Pancreas (tissue), 10 donors: ENCODE data around the gene KLHL1. TPM values are rescaled to one million over a fixed set of nuclear protein-coding genes. Genes with fewer than 3 reads are reported as not detected.
A peak's percentile ranks its signal among the peaks of the same experiment; 100 is the strongest.
"Not testable (repeated sequence)": the region's sequence is repeated elsewhere in the genome, so short reads cannot be mapped to it uniquely, and the experiment has no call there.

Experiments used
- ATAC-seq, 4 donors: fragments of 200-7000 bp; cut with Tn5 transposase; one replicate each; pipeline versions ENCODE4 v1.8.0 to v1.9.1; 2020; ENCODE audit warnings: mild to moderate bottlenecking in 4 of 4, moderate library complexity in 4 of 4
- DNase-seq, 6 donors: peaks; one replicate each; pipeline ENCODE4 v3.0.0-alpha.2; 2020
- FAIRE-seq: peaks from 2 replicates; lab custom pipeline; 2012; peaks lifted over from hg19 to GRCh38; lab: Jason Lieb, UNC
- H3K27ac ChIP-seq, 4 donors: fragments of 200-600 bp; sonication (generic); 1 replicate in 3 of 4; 2 replicates in 1 of 4; pipeline versions ENCODE4 v1.5.0 to v1.8.0; 2020
- H3K27me3 ChIP-seq, 4 donors: fragments of 200-600 bp; one replicate each; pipeline ENCODE4 v1.8.0; 2021
- H3K36me3 ChIP-seq, 3 donors: fragments of 200-600 bp; sonication (generic) in 1 of 3; one replicate each; pipeline versions ENCODE4 v1.5.0 to v1.8.0; 2020 to 2021
- H3K4me1 ChIP-seq, 3 donors: fragments of 200-600 bp; one replicate each; pipeline ENCODE4 v1.8.0; 2021
- H3K4me3 ChIP-seq, 4 donors: fragments of 200-600 bp; sonication (generic) in 2 of 4; one replicate each; pipeline versions ENCODE4 v1.5.0 to v1.8.0; 2020 to 2021
- H3K9me3 ChIP-seq, 4 donors: fragments of 200-600 bp; one replicate each; pipeline ENCODE4 v1.8.0; 2021
- WGBS, 2 donors: extraction: QIAGEN DNeasy Blood & Tissue Kit; methylation state at CpG; one replicate each; pipeline ENCODE4 v1.1.7; 2013; 5-methylcytosine and 5-hydroxymethylcytosine counted together
- intact Hi-C, 3 donors: fragments of 100-400 bp; cut with DNase I; formaldehyde crosslinking; loops; one replicate each; pipeline versions ENCODE4 v1.11.1 to v1.14.2; 2022
- polyA plus RNA-seq, 2 donors: library from polyadenylated mRNA; stranded (reverse); fragments of 200-250 nt; gene quantifications; one replicate each; pipeline ENCODE4 v1.2.3, GENCODE V29; 2013
- total RNA-seq, 6 donors: library from RNA; stranded (reverse); fragmentation: NEBNext Ultra II Directional in 4 of 6; extraction: Animal tissue kit (Norgen Biotek cat#: 25700) in 4 of 6; gene quantifications; one replicate each; pipeline versions ENCODE4 v1.2.1 to v1.2.4, GENCODE V29; 2021 to 2023
- TF ChIP-seq, protein P1 (sequence below), 4 donors: fragments of 200-600 bp; sonication (generic) in 3 of 4; IDR thresholded peaks; one replicate each; pipeline versions ENCODE4 v1.5.0 to v1.8.0; 2021; ENCODE audit warnings: antibody characterized with exemption in 4 of 4
- donor health status: healthy with polysubstance abuse.
- donor health status: DM: no; HTN: no; CAD: no; lungs with moderate emphysema.
- donor health status: DM: no; HTN: no; CAD: no.
- donor health status: control.
- donor health status: control.
- donor health status: Bipolar disorder and iron deficiency.
- donor health status: DM: yes; HTN: yes; CAD: no.
- donor health status: DM: no; HTN: no; CAD: no.
- donor health status: DM: no; HTN: no; CAD: no.
- donor health status: DM: yes; HTN: yes; CAD: no.

Gene KLHL1
- total RNA-seq (under 1 TPM in 3 of 6 donors, not detected in 3; 0.04 to 0.14 (median 0.12) TPM), polyA plus RNA-seq (under 1 TPM; 0.19 to 0.59 TPM)

GRCh38 chr13:70108356-70109105 lies at the start of gene KLHL1:
KLHL1 (minus strand) TSS chr13:70108452; CDS start chr13:70107699, 753 bp downstream.
- intact Hi-C loops: no loop called here
- Histone ChIP-seq H3K27ac (no peak within 1 kb of the TSS), H3K4me3 (peak within 1 kb of the TSS in 1 of 4 donors; percentile 31), H3K9me3 (no peaks in the 10 kb centered on the region), H3K36me3 (no peaks in the 10 kb centered on the region), H3K27me3 (no peaks in the 10 kb centered on the region), H3K4me1 (no peaks in the 10 kb centered on the region)
- no peak for FAIRE-seq
- no peak for DNase-seq
- peak in 2 of 4 donors; percentile 46 to 48 for ATAC-seq
- TF ChIP-seq, protein P1, sequence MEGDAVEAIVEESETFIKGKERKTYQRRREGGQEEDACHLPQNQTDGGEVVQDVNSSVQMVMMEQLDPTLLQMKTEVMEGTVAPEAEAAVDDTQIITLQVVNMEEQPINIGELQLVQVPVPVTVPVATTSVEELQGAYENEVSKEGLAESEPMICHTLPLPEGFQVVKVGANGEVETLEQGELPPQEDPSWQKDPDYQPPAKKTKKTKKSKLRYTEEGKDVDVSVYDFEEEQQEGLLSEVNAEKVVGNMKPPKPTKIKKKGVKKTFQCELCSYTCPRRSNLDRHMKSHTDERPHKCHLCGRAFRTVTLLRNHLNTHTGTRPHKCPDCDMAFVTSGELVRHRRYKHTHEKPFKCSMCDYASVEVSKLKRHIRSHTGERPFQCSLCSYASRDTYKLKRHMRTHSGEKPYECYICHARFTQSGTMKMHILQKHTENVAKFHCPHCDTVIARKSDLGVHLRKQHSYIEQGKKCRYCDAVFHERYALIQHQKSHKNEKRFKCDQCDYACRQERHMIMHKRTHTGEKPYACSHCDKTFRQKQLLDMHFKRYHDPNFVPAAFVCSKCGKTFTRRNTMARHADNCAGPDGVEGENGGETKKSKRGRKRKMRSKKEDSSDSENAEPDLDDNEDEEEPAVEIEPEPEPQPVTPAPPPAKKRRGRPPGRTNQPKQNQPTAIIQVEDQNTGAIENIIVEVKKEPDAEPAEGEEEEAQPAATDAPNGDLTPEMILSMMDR (IDR thresholded peaks at IDR 0.05): no peak
- WGBS, 2 donors: 72 to 75% methylated on average over 18 of the region's 18 CpGs

GRCh38 chr13:70142658-70143057 lies 34.4 kb upstream of the KLHL1 start:
- intact Hi-C loops, DNase-seq, H3K4me1 ChIP-seq, H3K27ac ChIP-seq, ATAC-seq, H3K36me3 ChIP-seq, H3K4me3 ChIP-seq, H3K9me3 ChIP-seq, FAIRE-seq, H3K27me3 ChIP-seq: not testable (repeated sequence)
- 91 to 93% methylated on average over 12 of the region's 12 CpGs for WGBS, 2 donors

- Histone ChIP-seq H3K36me3 (no peaks in the 10 kb centered on the region), H3K27ac (no peak overlapping the region), H3K4me3 (no peak overlapping the region), H3K9me3 (no peaks in the 10 kb centered on the region), H3K4me1 (no peaks in the 10 kb centered on the region), H3K27me3 (no peaks in the 10 kb centered on the region)
- DNase-seq (no peak), ATAC-seq (no peak), FAIRE-seq (no peak)
- 69 to 88% methylated on average over 2 of the region's 2 CpGs for WGBS, 2 donors
- intact Hi-C loops: no loop called here
- TF ChIP-seq, protein P1 (IDR thresholded peaks at IDR 0.05): no peak
These were observed 19.8 kb upstream of the KLHL1 start for GRCh38 chr13:70128098-70128497.

DNA sequence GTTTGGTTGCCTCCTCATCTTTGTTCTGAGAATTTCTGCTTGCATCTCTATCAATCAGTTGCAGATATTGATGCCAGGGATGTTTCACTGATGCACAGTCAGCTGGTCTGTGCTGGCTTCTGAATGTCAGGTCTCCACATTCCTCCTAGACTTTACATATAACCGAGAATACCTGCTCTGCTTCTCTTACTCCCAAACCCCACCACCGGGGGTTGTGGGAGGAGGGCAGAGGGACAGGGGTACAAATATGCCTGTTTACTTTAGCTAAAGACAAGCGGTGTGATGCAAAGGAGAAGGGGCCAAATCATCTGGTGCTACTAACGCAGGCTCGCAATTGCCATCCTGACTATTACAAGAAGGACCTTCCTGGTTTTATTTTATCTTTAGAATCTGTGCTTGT lies 17.4 kb upstream of the KLHL1 start:
- no peak for FAIRE-seq
- TF ChIP-seq, protein P1 (IDR thresholded peaks at IDR 0.05): no peak
- ATAC-seq: no peak

DNA sequence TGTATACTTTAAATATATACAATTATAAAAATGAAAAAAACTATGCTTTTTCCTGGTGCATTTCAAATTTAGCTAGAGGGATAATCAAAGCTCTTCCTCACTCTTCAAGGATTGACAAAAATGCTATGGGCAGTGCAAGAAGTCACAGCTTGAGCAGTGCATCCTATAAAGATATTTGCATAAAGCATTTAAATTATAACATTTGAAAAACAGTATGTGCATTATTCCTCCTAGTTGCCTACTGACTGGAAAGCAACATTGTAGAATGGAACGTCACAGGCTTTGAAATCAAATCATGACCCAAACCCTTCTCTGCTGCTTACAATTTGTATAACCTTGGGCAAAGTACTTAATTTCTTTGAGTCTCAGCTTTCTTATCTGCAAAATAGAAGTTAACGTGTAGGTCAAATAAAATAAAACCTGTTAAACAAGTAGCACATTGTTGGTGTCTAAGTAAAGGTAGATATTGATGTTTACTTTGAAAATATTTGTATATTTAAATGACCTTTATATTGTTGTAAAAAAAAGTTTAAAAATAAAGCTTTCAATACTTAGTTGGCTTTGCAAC lies 9.2 kb upstream of the KLHL1 start:
- Histone ChIP-seq H3K9me3 (no peaks in the 10 kb centered on the region), H3K4me3 (no peak overlapping the region), H3K36me3 (no peaks in the 10 kb centered on the region), H3K27ac (no peak overlapping the region), H3K4me1 (peaks cover 4 to 21% (median 15%) of the 10 kb centered on the region in 3 donors), H3K27me3 (no peaks in the 10 kb centered on the region)
- WGBS, 2 donors: 13 to 14% methylated on average over 2 of the region's 2 CpGs
- ATAC-seq (peak; percentile 38 to 69 (median 62)), DNase-seq (no peak), FAIRE-seq (no peak)
- TF ChIP-seq, protein P1 (IDR thresholded peaks at IDR 0.05): no peak
- intact Hi-C loops: no loop called here

More for the DNA sequence above, 17.4 kb upstream of the KLHL1 start:
- intact Hi-C loops: no loop called here
- Histone ChIP-seq H3K27ac (no peak overlapping the region), H3K9me3 (no peaks in the 10 kb centered on the region), H3K36me3 (no peaks in the 10 kb centered on the region), H3K4me3 (no peak overlapping the region), H3K4me1 (no peaks in the 10 kb centered on the region), H3K27me3 (no peaks in the 10 kb centered on the region)
- no peak for DNase-seq
- WGBS, 2 donors: 71 to 72% methylated on average over 5 of the region's 5 CpGs
